Stimulated activated naive CD8-positive, alpha-beta T cell treated with anti-CD3 and anti-CD28 coated beads, Interleukin-15, Interleukin-2, amounts not matched to agents 100 ng/mL and 50 ng/mL, for 24 hours (primary cell): ENCODE measurements around the gene CSF2.

Experiments
- H3K27ac Mint-ChIP-seq: one replicate; pipeline ENCODE4 v1.8.0; 2021; ENCODE audit warnings: mild to moderate bottlenecking, mixed read lengths
- H3K27me3 Mint-ChIP-seq: one replicate; pipeline ENCODE4 v1.8.0; 2021; ENCODE audit warnings: mixed read lengths
- H3K36me3 Mint-ChIP-seq: one replicate; pipeline ENCODE4 v1.8.0; 2021; ENCODE audit warnings: low read depth, mixed read lengths
- H3K4me1 Mint-ChIP-seq: one replicate; pipeline ENCODE4 v1.8.0; 2021; ENCODE audit warnings: low read depth, mixed read lengths
- H3K4me3 Mint-ChIP-seq: one replicate; pipeline ENCODE4 v1.8.0; 2021; ENCODE audit warnings: mild to moderate bottlenecking, mixed read lengths
- H3K9me3 Mint-ChIP-seq: one replicate; pipeline ENCODE4 v1.8.0; 2021; ENCODE audit warnings: mixed read lengths

CSF2 gene

DNA sequence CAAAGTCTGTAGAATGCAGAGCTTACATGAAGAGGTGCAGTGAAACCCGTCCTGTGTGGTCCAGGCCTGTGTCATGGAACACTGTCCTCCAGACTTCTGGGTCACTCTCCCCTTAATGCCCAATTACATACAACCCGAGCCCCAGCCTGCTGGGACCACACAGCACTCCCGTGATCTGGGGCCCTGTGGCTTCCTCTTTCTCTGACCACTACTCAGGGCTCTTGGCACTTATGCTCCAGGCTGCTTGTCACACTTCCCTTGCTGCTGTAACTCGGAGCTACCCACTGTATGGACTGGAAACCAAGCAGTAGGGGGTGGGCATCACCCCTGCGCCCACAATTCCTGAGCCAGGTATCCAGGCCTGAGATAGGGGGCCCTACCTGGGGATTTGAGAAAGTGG lies 23.5 kb upstream of the CSF2 start:
- no peaks in the 10 kb centered on the region for H3K36me3 Mint-ChIP-seq
- H3K27ac Mint-ChIP-seq, result no peak overlapping the region
- no peaks in the 10 kb centered on the region for H3K27me3 Mint-ChIP-seq
- no peak overlapping the region for H3K4me3 Mint-ChIP-seq
- peaks cover 16% of the 10 kb centered on the region for H3K4me1 Mint-ChIP-seq
- H3K9me3 Mint-ChIP-seq, result no peaks in the 10 kb centered on the region

- peaks cover 24% of the 10 kb centered on the region for H3K4me1 Mint-ChIP-seq
- no peaks in the 10 kb centered on the region for H3K27me3 Mint-ChIP-seq
- H3K27ac Mint-ChIP-seq, result no peak overlapping the region
- H3K4me3 Mint-ChIP-seq, result no peak overlapping the region
- no peaks in the 10 kb centered on the region for H3K36me3 Mint-ChIP-seq
- no peaks in the 10 kb centered on the region for H3K9me3 Mint-ChIP-seq
Measured at GRCh38 chr5:132050661-132051552, 22.7 kb upstream of the CSF2 start.

GRCh38 chr5:132052520-132052919 lies 21.1 kb upstream of the CSF2 start:
- Mint-ChIP-seq H3K36me3 (no peaks in the 10 kb centered on the region), H3K4me1 (peaks cover 32% of the 10 kb centered on the region), H3K4me3 (no peak overlapping the region), H3K9me3 (no peaks in the 10 kb centered on the region), H3K27me3 (no peaks in the 10 kb centered on the region), H3K27ac (no peak overlapping the region)

- no peak overlapping the region for H3K4me3 Mint-ChIP-seq
- H3K27me3 Mint-ChIP-seq, result no peaks in the 10 kb centered on the region
- H3K4me1 Mint-ChIP-seq, result peaks cover 40% of the 10 kb centered on the region
- H3K27ac Mint-ChIP-seq, result no peak overlapping the region
- H3K9me3 Mint-ChIP-seq, result no peaks in the 10 kb centered on the region
- no peaks in the 10 kb centered on the region for H3K36me3 Mint-ChIP-seq
Measured at GRCh38 chr5:132053483-132053882, 20.1 kb upstream of the CSF2 start.

GRCh38 chr5:132054031-132054696 lies 19.4 kb upstream of the CSF2 start:
- no peaks in the 10 kb centered on the region for H3K9me3 Mint-ChIP-seq
- H3K27me3 Mint-ChIP-seq, result no peaks in the 10 kb centered on the region
- peaks cover 45% of the 10 kb centered on the region for H3K4me1 Mint-ChIP-seq
- no peaks in the 10 kb centered on the region for H3K36me3 Mint-ChIP-seq
- no peak overlapping the region for H3K4me3 Mint-ChIP-seq
- peak overlapping the region; percentile 92 for H3K27ac Mint-ChIP-seq

GRCh38 chr5:132054697-132055440 lies 18.7 kb upstream of the CSF2 start:
- no peaks in the 10 kb centered on the region for H3K9me3 Mint-ChIP-seq
- no peaks in the 10 kb centered on the region for H3K36me3 Mint-ChIP-seq
- H3K27ac Mint-ChIP-seq, result peak overlapping the region; percentile 92
- H3K4me3 Mint-ChIP-seq, result no peak overlapping the region
- peaks cover 52% of the 10 kb centered on the region for H3K4me1 Mint-ChIP-seq
- no peaks in the 10 kb centered on the region for H3K27me3 Mint-ChIP-seq

GRCh38 chr5:132055441-132055807 lies 18.2 kb upstream of the CSF2 start:
- H3K27me3 Mint-ChIP-seq, result no peaks in the 10 kb centered on the region
- no peaks in the 10 kb centered on the region for H3K9me3 Mint-ChIP-seq
- H3K27ac Mint-ChIP-seq, result peak overlapping the region; percentile 92
- H3K4me1 Mint-ChIP-seq, result peaks cover 58% of the 10 kb centered on the region
- no peak overlapping the region for H3K4me3 Mint-ChIP-seq
- no peaks in the 10 kb centered on the region for H3K36me3 Mint-ChIP-seq

DNA sequence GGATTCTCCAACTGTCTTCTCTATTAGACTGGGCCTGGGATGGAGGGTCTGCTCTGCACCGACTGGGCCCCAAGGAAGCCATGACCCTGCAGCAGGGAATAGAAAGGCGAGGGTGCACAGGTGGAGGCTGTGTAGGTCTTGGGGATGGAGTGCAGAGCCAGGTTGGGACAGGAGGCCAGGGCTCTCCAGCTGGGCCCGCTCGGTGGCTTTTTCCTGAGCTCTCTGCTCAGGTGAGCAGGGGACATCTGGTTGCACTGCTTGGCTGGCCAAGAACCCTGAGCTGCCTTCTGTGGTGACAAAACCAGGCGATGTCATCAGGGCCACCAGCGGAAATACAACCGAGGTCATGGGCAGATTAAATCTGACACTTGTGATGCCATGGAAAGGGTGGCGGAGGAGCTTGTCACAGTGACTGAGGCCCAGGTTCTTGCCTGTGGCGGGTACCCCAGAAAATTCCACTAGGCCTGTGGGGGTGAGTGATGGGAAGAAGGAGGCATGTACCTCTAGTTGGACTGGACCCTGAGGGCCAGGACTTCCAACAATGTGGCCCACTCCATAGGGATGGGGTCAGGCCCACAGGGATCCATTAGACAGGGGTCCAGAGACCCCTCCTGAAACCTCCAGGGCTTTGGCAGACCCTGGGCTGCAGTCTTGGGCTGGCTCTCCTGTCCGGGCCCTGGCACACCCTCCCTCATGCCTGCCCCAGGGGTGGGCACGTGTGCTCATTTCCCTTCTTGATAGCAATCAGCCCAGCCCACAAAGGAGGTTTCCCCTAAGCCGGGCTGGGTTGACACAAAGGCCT lies 17.6 kb upstream of the CSF2 start:
- H3K9me3 Mint-ChIP-seq, result no peaks in the 10 kb centered on the region
- H3K27ac Mint-ChIP-seq, result peak overlapping the region; percentile 92
- peak overlapping the region; percentile 47 for H3K4me3 Mint-ChIP-seq
- no peaks in the 10 kb centered on the region for H3K36me3 Mint-ChIP-seq
- H3K4me1 Mint-ChIP-seq, result peaks cover 64% of the 10 kb centered on the region
- H3K27me3 Mint-ChIP-seq, result no peaks in the 10 kb centered on the region

- H3K9me3 Mint-ChIP-seq, result no peaks in the 10 kb centered on the region
- peaks cover 71% of the 10 kb centered on the region for H3K4me1 Mint-ChIP-seq
- H3K27ac Mint-ChIP-seq, result peak overlapping the region; percentile 92
Measured at GRCh38 chr5:132056610-132057497, 16.7 kb upstream of the CSF2 start.

GRCh38 chr5:132057498-132058255 lies 15.9 kb upstream of the CSF2 start:
- H3K9me3 Mint-ChIP-seq, result no peaks in the 10 kb centered on the region
- peaks cover 76% of the 10 kb centered on the region for H3K4me1 Mint-ChIP-seq
- H3K4me3 Mint-ChIP-seq, result peak overlapping the region; percentile 3
- no peaks in the 10 kb centered on the region for H3K27me3 Mint-ChIP-seq
- H3K27ac Mint-ChIP-seq, result peak overlapping the region; percentile 75
- no peaks in the 10 kb centered on the region for H3K36me3 Mint-ChIP-seq

More at GRCh38 chr5:132056610-132057497, 16.7 kb upstream of the CSF2 start:
- no peaks in the 10 kb centered on the region for H3K27me3 Mint-ChIP-seq
- H3K36me3 Mint-ChIP-seq, result no peaks in the 10 kb centered on the region
- no peak overlapping the region for H3K4me3 Mint-ChIP-seq

DNA sequence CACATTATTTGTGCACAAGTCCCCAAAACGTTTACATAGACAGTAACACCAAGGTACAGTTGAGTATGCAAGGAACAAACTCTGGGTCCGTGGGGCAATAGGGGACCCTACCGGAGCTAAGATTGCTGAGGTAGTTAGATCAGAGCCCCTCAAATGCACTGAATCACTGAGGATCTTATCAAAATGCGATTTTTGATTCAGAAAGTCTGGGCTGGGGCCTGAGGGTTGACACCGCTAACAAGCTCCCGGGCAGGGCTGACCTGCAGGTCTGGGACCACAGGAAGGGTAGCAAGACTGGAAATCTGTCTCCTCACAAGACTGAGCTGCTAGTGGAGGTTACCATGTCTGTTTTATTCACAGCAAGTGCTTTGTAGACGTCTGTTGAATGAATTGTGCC lies 14.9 kb upstream of the CSF2 start:
- no peaks in the 10 kb centered on the region for H3K27me3 Mint-ChIP-seq
- H3K4me3 Mint-ChIP-seq, result no peak overlapping the region
- H3K36me3 Mint-ChIP-seq, result no peaks in the 10 kb centered on the region
- H3K4me1 Mint-ChIP-seq, result peaks cover 86% of the 10 kb centered on the region
- H3K27ac Mint-ChIP-seq, result peak overlapping the region; percentile 77
- no peaks in the 10 kb centered on the region for H3K9me3 Mint-ChIP-seq

GRCh38 chr5:132059043-132059695 lies 14.4 kb upstream of the CSF2 start:
- peak overlapping the region; percentile 77 for H3K27ac Mint-ChIP-seq
- no peaks in the 10 kb centered on the region for H3K36me3 Mint-ChIP-seq
- H3K4me1 Mint-ChIP-seq, result peaks cover 89% of the 10 kb centered on the region

More at GRCh38 chr5:132059043-132059695, 14.4 kb upstream of the CSF2 start:
- H3K4me3 Mint-ChIP-seq, result no peak overlapping the region
- H3K27me3 Mint-ChIP-seq, result no peaks in the 10 kb centered on the region
- no peaks in the 10 kb centered on the region for H3K9me3 Mint-ChIP-seq
